Endothelial cell of umbilical vein (primary cell): ENCODE measurements around the gene HAPLN2. TPM values are rescaled to one million over a fixed set of nuclear protein-coding genes. Genes with fewer than 3 reads are reported as not detected.

ENCODE experiments used
- BruUV-seq: library from RNA; stranded (reverse); fragments of 400-500 nt; replicated peaks from 2 replicates; lab custom pipeline; 2021; lab: Mats Ljungman, UMichigan
- CTCF ChIA-PET: fragments of 300-600, 350-600 bp; sonication (Branson Sonifier 250); formaldehyde crosslinking; loops from one replicate; lab custom pipeline; 2021; ENCODE audit warnings: antibody characterized with exemption, inconsistent platforms; lab: Charles Lee
- POLR2A ChIA-PET: fragments of 300-600, 350-600 bp; sonication (Branson Sonifier 250); formaldehyde crosslinking; loops from one replicate; lab custom pipeline; 2021; ENCODE audit warnings: antibody characterized with exemption, inconsistent platforms; lab: Charles Lee
- DNase-seq: peaks from one replicate; pipeline ENCODE4 v3.0.0-alpha.2; 2011; ENCODE audit warnings: low read depth, low spot score
- FAIRE-seq: peaks from 2 replicates; lab custom pipeline; 2011; peaks lifted over from hg19 to GRCh38; lab: Jason Lieb, UNC
- H2AFZ ChIP-seq: 2 replicates; pipeline ENCODE4 v1.6.0; 2012; ENCODE audit warnings: low read depth, low read length, control low read depth, inconsistent platforms
- H3K27ac ChIP-seq: 2 replicates; pipeline ENCODE4 v1.5.1; 2011; ENCODE audit warnings: low read depth, mild to moderate bottlenecking, control low read depth, low read length, moderate library complexity; ENCODE audit not compliant: insufficient read depth
- H3K27me3 ChIP-seq, 2 experiments: 2 replicates each; pipeline versions ENCODE4 v1.6.0 to v1.6.1; 2011; ENCODE audit warnings: low read length in 2 of 2, mixed read lengths in 1 of 2; ENCODE audit not compliant: control insufficient read depth in 2 of 2, insufficient read depth in 2 of 2
- H3K36me3 ChIP-seq, 2 experiments: 2 replicates in 1 of 2; 3 replicates in 1 of 2; pipeline ENCODE4 v1.5.1; 2011; ENCODE audit warnings: low read length in 2 of 2, mild to moderate bottlenecking in 1 of 2, moderate library complexity in 1 of 2; ENCODE audit not compliant: control insufficient read depth in 2 of 2, insufficient read depth in 2 of 2; ENCODE audit errors: extremely low read depth in 1 of 2
- H3K4me1 ChIP-seq: 3 replicates; pipeline ENCODE4 v1.5.1; 2011; ENCODE audit warnings: mild to moderate bottlenecking, low read length; ENCODE audit not compliant: control insufficient read depth, insufficient read depth; ENCODE audit errors: extremely low read depth
- H3K4me2 ChIP-seq: 2 replicates; pipeline ENCODE4 v1.6.1; 2011; ENCODE audit warnings: low read length, control low read depth, mixed read lengths; ENCODE audit not compliant: insufficient read depth
- H3K4me3 ChIP-seq, 3 experiments: fragments of 200-600 bp in 1 of 3; sonication (generic), shearing (Covaris generic) in 1 of 3; replicated peaks in 1 of 3; 2 replicates each; pipeline ENCODE4 v1.5.1; 2011 to 2016; ENCODE audit warnings: control low read depth in 3 of 3, low read length in 3 of 3, mild to moderate bottlenecking in 2 of 3, inconsistent platforms in 1 of 3, low read depth in 1 of 3, moderate library complexity in 1 of 3; ENCODE audit not compliant: insufficient read depth in 1 of 3
- H3K79me2 ChIP-seq: 2 replicates; pipeline ENCODE4 v1.6.0; 2012; ENCODE audit warnings: low read length, inconsistent platforms; ENCODE audit not compliant: control insufficient read depth, insufficient read depth
- H3K9ac ChIP-seq: replicated peaks from 2 replicates; pipeline ENCODE3; 2011; ENCODE audit warnings: low read length, control low read depth; ENCODE audit not compliant: insufficient read depth; ENCODE audit errors: extremely low read depth
- H3K9me1 ChIP-seq: replicated peaks from 3 replicates; pipeline ENCODE4 v1.6.0; 2011; ENCODE audit warnings: mild to moderate bottlenecking, low read length; ENCODE audit not compliant: control insufficient read depth, insufficient read depth; ENCODE audit errors: extremely low read depth
- H3K9me3 ChIP-seq: replicated peaks from 2 replicates; pipeline ENCODE4 v1.5.1; 2012; ENCODE audit warnings: low read length, inconsistent platforms; ENCODE audit not compliant: control insufficient read depth, insufficient read depth
- H4K20me1 ChIP-seq: replicated peaks from 2 replicates; pipeline ENCODE3; 2011; ENCODE audit warnings: mild to moderate bottlenecking, low read length; ENCODE audit not compliant: control insufficient read depth, insufficient read depth; ENCODE audit errors: extremely low read depth
- EZH2 ChIP-seq: IDR thresholded peaks from 2 replicates; pipeline ENCODE4 v1.6.1; 2012; ENCODE audit warnings: borderline replicate concordance, low read depth, mild to moderate bottlenecking, moderate library complexity, low read length, inconsistent platforms; ENCODE audit not compliant: severe bottlenecking
- FOS ChIP-seq: IDR thresholded peaks from 2 replicates; pipeline ENCODE4 v1.6.1; 2011; ENCODE audit warnings: mild to moderate bottlenecking, low read length, moderate library complexity, borderline replicate concordance; ENCODE audit not compliant: insufficient read depth
- GATA2 ChIP-seq: IDR thresholded peaks from 2 replicates; pipeline ENCODE4 v1.7.0; 2011; ENCODE audit warnings: low read depth, mild to moderate bottlenecking, moderate library complexity, mixed read lengths, low read length; ENCODE audit not compliant: insufficient read length, insufficient read depth
- JUN ChIP-seq: IDR thresholded peaks from 2 replicates; pipeline ENCODE4 v1.6.1; 2011; ENCODE audit warnings: borderline replicate concordance, low read depth; ENCODE audit not compliant: insufficient read length, insufficient read depth
- MYC ChIP-seq: IDR thresholded peaks from one replicate; pipeline ENCODE4 v1.6.1; 2011; ENCODE audit warnings: mild to moderate bottlenecking, low read depth, low read length
- POLR2A ChIP-seq: IDR thresholded peaks from 2 replicates; pipeline ENCODE4 v1.6.1; 2012; ENCODE audit warnings: low read depth, mild to moderate bottlenecking, control low read depth, low read length
- POLR2AphosphoS5 ChIP-seq: IDR thresholded peaks from 2 replicates; pipeline ENCODE4 v1.6.1; 2012; ENCODE audit warnings: low read depth, mild to moderate bottlenecking, control low read depth, low read length, moderate library complexity; ENCODE audit not compliant: insufficient read depth
- dilution Hi-C: fragments of 300-500 bp; cut with MboI; formaldehyde crosslinking; loops from one replicate; pipeline ENCODE4 v1.15.0; 2019; ENCODE audit warnings: low sequenced_read_pairs; ENCODE audit not compliant: extremely low pct_ligation_motif_present
- intact Hi-C: fragments of 100-400 bp; cut with micrococcal nuclease; formaldehyde crosslinking; loops from one replicate; pipeline ENCODE4 v1.10.0; 2022
- polyA plus RNA-seq, 4 experiments: library from polyadenylated mRNA; depleted of rRNA in 3 of 4; stranded (reverse) in 3 of 4; unstranded in 1 of 4; fragments of >200 nt; gene quantifications; 2 replicates each; pipeline versions ENCODE4 v1.2.1 to v1.2.3, GENCODE V29; 2011 to 2012; ENCODE audit warnings: missing spikeins in 1 of 4
- total RNA-seq: library from RNA; stranded (reverse); gene quantifications from 2 replicates; pipeline ENCODE4 v1.2.3, GENCODE V29; 2021
- TF ChIP-seq, protein P1 (sequence below): IDR thresholded peaks from 2 replicates; pipeline ENCODE4 v1.6.1; 2011; ENCODE audit not compliant: insufficient read depth, insufficient read length
- TF ChIP-seq, protein P2 (sequence below), 2 donors: IDR thresholded peaks; 1 replicate in 1 of 2; 2 replicates in 1 of 2; pipeline ENCODE4 v1.5.1; 2011; ENCODE audit warnings: low read length in 2 of 2, mild to moderate bottlenecking in 2 of 2, moderate library complexity in 2 of 2, control low read depth in 1 of 2, inconsistent platforms in 1 of 2, low read depth in 1 of 2; ENCODE audit not compliant: insufficient read depth in 1 of 2; ENCODE audit errors: extremely low read depth in 1 of 2

HAPLN2 gene
- total and polyA plus RNA-seq, 2 donors (not counting 3 experiments of a cell fraction or from before 2014, with no cell fraction given) = not detected

DNA sequence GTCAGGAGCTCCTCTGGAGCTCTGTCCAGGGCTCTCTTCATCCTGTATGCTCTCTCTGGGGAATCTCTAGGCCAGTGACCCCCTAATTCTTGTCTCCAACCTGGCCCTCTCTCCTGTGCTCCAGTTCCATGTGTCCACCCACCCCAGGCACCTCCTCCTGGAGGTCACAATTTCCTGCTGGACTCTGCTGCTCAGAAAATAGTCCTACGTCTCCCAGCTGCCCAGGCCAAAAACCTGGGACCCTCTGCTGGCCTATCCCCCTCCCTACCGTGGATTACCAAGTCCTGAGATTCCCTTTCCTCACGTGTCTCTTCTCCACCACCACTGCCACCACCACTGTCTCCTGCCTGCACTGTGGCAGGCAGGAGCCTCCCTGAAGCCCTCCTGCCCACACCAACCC lies 46.3 kb downstream of the HAPLN2 start:
- FAIRE-seq = no peak
- Histone ChIP-seq H3K27me3 (no peaks in the 10 kb centered on the region), H4K20me1 (no peaks in the 10 kb centered on the region), H3K4me1 (peaks cover 46% of the 10 kb centered on the region), H3K4me3 (no peak overlapping the region), H3K27ac (no peak overlapping the region), H3K9ac (no peak overlapping the region), H3K4me2 (no peak overlapping the region), H3K79me2 (no peaks in the 10 kb centered on the region), H3K9me3 (no peaks in the 10 kb centered on the region), H3K36me3 (no peaks in the 10 kb centered on the region), H2AFZ (no peak overlapping the region), H3K9me1 (no peaks in the 10 kb centered on the region)
- no TSS peak for BruUV-seq
- dilution Hi-C loops = no loop called here
- ChIA-PET POLR2A (interaction anchor here (0.6 to 1.6 kb wide), 2 partner anchors 11 to 197 kb away, joined by 3 to 9 read pairs; no protein-coding TSS in a partner anchor), CTCF (interaction anchor here (1.0 to 4.8 kb wide), 3 partner anchors 11 to 262 kb away, joined by 3 to 59 read pairs (median 6); partner anchors contain the start of gene NES)
- TF ChIP-seq, protein P1, sequence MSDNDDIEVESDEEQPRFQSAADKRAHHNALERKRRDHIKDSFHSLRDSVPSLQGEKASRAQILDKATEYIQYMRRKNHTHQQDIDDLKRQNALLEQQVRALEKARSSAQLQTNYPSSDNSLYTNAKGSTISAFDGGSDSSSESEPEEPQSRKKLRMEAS = no peak
- no peak for TF ChIP-seq FOS
- TF ChIP-seq JUN = no peak
- no peak for TF ChIP-seq MYC
- TF ChIP-seq POLR2A = no peak
- TF ChIP-seq EZH2 = no peak
- intact Hi-C loops = no loop called here
- no peak for DNase-seq

- no peak for DNase-seq
- CTCF ChIA-PET = interaction anchor here (1.2 to 4.8 kb wide), 2 partner anchors 9 to 23 kb away, joined by 4 to 59 read pairs; partner anchors contain the start of gene NES
- no peak overlapping the region for H3K4me3 ChIP-seq
Observed at GRCh38 chr1:156666862-156667609, 47.8 kb downstream of the HAPLN2 start.

More at GRCh38 chr1:156666862-156667609, 47.8 kb downstream of the HAPLN2 start:
- Histone ChIP-seq H3K79me2 (no peaks in the 10 kb centered on the region), H4K20me1 (no peaks in the 10 kb centered on the region), H3K9ac (no peak overlapping the region), H2AFZ (no peak overlapping the region), H3K9me1 (no peaks in the 10 kb centered on the region), H3K27ac (no peak overlapping the region), H3K27me3 (no peaks in the 10 kb centered on the region), H3K4me2 (no peak overlapping the region), H3K36me3 (no peaks in the 10 kb centered on the region), H3K4me1 (peaks cover 33% of the 10 kb centered on the region), H3K9me3 (no peaks in the 10 kb centered on the region)
- FAIRE-seq = peak; percentile 47
- no TSS peak for BruUV-seq
- no peak for TF ChIP-seq GATA2
- TF ChIP-seq, protein P1 = no peak
- TF ChIP-seq POLR2AphosphoS5 = no peak
- no peak for TF ChIP-seq EZH2
- no peak for TF ChIP-seq FOS
- no peak for TF ChIP-seq POLR2A
- no peak for TF ChIP-seq JUN
- TF ChIP-seq MYC = no peak
- TF ChIP-seq, protein P2, sequence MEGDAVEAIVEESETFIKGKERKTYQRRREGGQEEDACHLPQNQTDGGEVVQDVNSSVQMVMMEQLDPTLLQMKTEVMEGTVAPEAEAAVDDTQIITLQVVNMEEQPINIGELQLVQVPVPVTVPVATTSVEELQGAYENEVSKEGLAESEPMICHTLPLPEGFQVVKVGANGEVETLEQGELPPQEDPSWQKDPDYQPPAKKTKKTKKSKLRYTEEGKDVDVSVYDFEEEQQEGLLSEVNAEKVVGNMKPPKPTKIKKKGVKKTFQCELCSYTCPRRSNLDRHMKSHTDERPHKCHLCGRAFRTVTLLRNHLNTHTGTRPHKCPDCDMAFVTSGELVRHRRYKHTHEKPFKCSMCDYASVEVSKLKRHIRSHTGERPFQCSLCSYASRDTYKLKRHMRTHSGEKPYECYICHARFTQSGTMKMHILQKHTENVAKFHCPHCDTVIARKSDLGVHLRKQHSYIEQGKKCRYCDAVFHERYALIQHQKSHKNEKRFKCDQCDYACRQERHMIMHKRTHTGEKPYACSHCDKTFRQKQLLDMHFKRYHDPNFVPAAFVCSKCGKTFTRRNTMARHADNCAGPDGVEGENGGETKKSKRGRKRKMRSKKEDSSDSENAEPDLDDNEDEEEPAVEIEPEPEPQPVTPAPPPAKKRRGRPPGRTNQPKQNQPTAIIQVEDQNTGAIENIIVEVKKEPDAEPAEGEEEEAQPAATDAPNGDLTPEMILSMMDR (IDR thresholded peaks at IDR 0.05; ENCODE audit: extremely low read depth in 1 of 2, insufficient read depth in 1 of 2, low read depth in 1 of 2, low read length in 2 of 2) = no peak
- intact Hi-C loops = no loop called here
- dilution Hi-C loops = no loop called here
- POLR2A ChIA-PET = interaction anchor here (0.7 to 1.2 kb wide), 3 partner anchors 10 to 58 kb away, joined by 3 to 12 read pairs (median 7); partner anchors contain the start of gene NES
